Adipose tissue (tissue), 3 donors: Measurements from ENCODE around the gene POLG2. TPM values are rescaled to one million over a fixed set of nuclear protein-coding genes. Genes with fewer than 3 reads are reported as not detected.
"Not testable (repeated sequence)": the region's sequence is repeated elsewhere in the genome, so short reads cannot be mapped to it uniquely, and the experiment has no call there.

Experiments used
- H3K27ac ChIP-seq: one replicate; pipeline ENCODE4 v1.5.1; 2013; ENCODE audit warnings: low read depth, low read length
- WGBS, 3 donors: extraction: QIAGEN DNeasy Blood & Tissue Kit; methylation state at CpG; one replicate each; pipeline ENCODE4 v1.1.7; 2013; 5-methylcytosine and 5-hydroxymethylcytosine counted together
- polyA plus RNA-seq, 3 donors: library from polyadenylated mRNA; stranded (reverse); fragments of 200-250 nt; gene quantifications; one replicate each; pipeline ENCODE4 v1.2.3, GENCODE V29; 2013
- donor health status: healthy with polysubstance abuse.
- donor health status: Bipolar disorder and iron deficiency.
- donor health status: healthy.

The POLG2 gene
- polyA plus RNA-seq, 3 donors, result 5.2 to 9.9 (median 7.2) TPM

- not testable (repeated sequence) for H3K27ac ChIP-seq
- 85 to 96% (median 94%) methylated on average over 5 of the region's 5 CpGs for WGBS, 3 donors
These were observed 1.6 kb downstream of the POLG2 start for GRCh38 chr17:64495300-64495699.

- H3K27ac ChIP-seq, result no peak overlapping the region
- 80 to 92% (median 87%) methylated on average over 2 of the region's 2 CpGs for WGBS, 3 donors
These were observed 2.7 kb downstream of the POLG2 start for GRCh38 chr17:64494121-64494520.

DNA sequence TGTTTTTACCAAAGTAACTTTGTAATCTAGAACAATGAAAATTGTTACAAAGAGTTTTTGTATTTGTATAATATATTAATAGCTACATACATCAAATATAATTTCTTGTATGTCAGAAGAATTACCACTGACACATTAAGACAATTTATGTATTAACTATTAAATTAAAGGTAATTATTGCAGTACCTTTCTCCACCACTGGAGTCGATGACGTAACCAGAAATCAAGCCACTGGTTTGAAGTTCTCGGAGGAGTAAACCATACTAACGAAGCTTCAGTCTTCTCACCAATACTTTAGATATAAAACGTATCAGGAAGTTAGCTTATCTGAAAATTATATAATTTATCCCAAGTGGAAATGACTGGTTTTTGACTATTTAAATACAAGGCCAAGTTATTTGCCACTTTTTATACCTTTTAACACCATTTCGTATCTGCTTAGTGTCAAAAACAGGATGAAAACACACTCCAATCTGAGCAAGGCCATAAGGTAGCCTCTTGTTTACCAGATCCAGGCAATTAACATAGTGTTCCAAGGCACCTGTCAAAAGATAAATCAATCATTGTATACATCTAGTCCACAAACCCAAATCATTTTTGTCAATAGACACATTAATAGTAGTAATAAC is 4.3 kb downstream of the POLG2 start:
- 64 to 82% (median 70%) methylated on average over 6 of the region's 6 CpGs for WGBS, 3 donors

GRCh38 chr17:64491994-64492393 is 4.9 kb downstream of the POLG2 start:
- 78 to 85% (median 79%) methylated on average over 3 of the region's 3 CpGs for WGBS, 3 donors
- no peak overlapping the region for H3K27ac ChIP-seq

More for the DNA sequence above, 4.3 kb downstream of the POLG2 start:
- H3K27ac ChIP-seq, result no peak overlapping the region

- 86 to 94% (median 91%) methylated on average over 13 of the region's 13 CpGs for WGBS, 3 donors
- no peak overlapping the region for H3K27ac ChIP-seq
These were observed 5.6 kb downstream of the POLG2 start for GRCh38 chr17:64491034-64491860.

DNA sequence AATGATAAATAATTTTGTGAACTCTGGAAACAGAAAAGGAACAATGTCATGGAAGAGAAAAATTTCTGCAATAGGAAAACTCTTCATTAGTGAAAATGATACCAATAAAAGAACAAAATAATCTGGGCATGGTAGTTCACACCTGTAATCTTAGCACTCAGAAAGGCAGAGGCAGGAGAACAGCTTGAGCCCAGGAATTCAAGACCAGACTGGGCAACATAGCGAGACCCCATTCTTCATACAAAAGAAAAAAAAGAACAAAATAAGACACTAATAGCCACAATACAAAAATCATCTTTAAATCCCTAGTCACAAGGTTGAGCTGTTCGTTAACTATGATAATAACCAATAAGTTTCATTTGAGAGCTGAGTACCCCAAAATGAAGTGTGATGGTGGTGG is 8.6 kb downstream of the POLG2 start:
- H3K27ac ChIP-seq, result no peak overlapping the region
- 94 to 99% (median 97%) methylated on average over 2 of the region's 2 CpGs for WGBS, 3 donors

- 75 to 86% (median 85%) methylated on average over 3 of the region's 3 CpGs for whole genome bisulfite sequencing, 3 donors
- no peak overlapping the region for H3K27ac ChIP-seq
These were observed 12.5 kb downstream of the POLG2 start for GRCh38 chr17:64484380-64484779.

- no peak overlapping the region for H3K27ac ChIP-seq
- WGBS, 3 donors, result 91 to 100% (median 100%) methylated on average over 1 of the region's 1 CpG
These were observed 15.9 kb downstream of the POLG2 start for GRCh38 chr17:64480951-64481350.

- WGBS, 3 donors, result 10 to 47% (median 37%) methylated on average over 1 of the region's 1 CpG
- no peak overlapping the region for H3K27ac ChIP-seq
These were observed 19.0 kb downstream of the POLG2 start for GRCh38 chr17:64477849-64478248.

GRCh38 chr17:64472564-64472963 is 24.3 kb downstream of the POLG2 start:
- H3K27ac ChIP-seq, result no peak overlapping the region
- 92 to 97% (median 92%) methylated on average over 2 of the region's 2 CpGs for WGBS, 3 donors

- H3K27ac ChIP-seq, result no peak overlapping the region
- whole genome bisulfite sequencing, 3 donors, result 82 to 93% (median 91%) methylated on average over 3 of the region's 3 CpGs
These were observed 25.4 kb downstream of the POLG2 start for GRCh38 chr17:64471440-64471839.

DNA sequence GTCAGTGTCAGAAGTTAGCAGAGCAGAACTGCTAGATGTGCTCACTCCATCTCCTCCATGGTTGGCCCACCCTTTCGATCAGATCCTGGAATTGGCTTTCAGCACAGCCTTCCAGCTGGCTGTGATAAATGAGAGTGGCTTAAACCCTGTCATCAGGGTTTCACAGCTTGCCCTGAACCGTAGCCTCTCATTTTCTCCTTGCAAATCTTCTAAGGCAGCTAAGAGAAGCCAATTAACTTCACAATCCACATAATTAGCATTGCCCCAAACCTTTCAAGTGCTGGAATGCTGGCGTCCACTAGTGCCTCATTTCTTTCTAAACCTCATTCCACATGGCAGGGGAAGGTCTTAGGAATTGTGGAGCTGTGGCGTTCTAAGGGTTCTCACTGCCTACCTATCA is 26.2 kb downstream of the POLG2 start:
- H3K27ac ChIP-seq, result no peak overlapping the region
- WGBS, 3 donors, result 81 to 85% (median 82%) methylated on average over 4 of the region's 4 CpGs

DNA sequence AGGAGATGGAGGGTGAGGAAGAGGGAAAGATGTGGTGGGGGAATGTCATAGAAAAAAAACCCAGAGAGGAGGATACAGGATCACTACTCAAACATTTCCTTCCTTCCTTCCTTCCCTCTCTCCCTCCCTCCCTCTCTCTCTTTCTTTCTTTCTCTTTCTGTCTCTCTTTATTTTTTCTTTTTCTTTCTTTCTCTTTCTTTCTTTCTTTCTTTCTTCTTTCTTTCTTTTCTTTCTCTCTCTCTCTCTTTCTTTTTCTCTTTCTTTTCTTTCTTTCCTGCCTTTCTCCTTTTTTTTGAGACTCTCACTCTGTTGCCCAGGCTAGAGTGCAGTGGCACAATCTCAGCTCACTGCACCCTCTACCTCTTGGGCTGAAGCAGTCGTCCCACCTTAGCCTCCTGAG is 30.0 kb downstream of the POLG2 start:
- WGBS, 3 donors, result 50 to 85% (median 79%) methylated on average over 1 of the region's 1 CpG
- H3K27ac ChIP-seq, result not testable (repeated sequence)

DNA sequence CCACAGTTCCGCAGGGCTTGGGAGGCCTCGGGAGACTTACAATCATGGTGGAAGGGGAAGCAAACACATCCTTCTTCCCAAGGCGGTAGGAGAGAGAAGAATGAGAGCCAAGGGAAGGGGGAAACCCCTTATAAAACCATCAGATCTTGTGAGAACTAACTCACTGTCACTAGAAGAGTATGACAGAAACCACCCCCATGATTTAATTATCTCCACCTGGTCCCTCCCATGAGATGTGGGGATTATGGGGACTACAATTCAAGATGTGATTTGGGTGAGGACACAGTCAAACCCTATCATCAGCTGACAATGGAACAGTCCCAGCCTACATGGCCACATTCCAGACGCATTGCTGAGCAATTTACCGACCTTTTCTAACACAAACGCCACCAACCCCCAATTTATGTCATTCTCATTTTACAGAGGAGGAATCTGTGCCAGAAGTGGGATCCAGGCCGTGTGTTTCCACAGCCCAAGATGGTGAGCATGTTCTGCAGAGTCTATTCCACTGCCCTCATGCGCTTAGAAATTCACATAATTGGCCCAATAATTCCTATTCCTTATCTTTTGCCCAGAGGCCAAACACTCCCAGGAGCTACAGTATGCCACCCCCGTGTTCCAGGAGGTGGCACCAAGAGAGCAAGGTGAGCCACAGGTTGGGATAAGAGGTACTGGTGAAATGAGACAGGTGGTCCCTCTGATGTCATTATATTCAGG is 30.7 kb downstream of the POLG2 start:
- no peak overlapping the region for H3K27ac ChIP-seq
- WGBS, 3 donors, result 69 to 72% (median 70%) methylated on average over 9 of the region's 9 CpGs

DNA sequence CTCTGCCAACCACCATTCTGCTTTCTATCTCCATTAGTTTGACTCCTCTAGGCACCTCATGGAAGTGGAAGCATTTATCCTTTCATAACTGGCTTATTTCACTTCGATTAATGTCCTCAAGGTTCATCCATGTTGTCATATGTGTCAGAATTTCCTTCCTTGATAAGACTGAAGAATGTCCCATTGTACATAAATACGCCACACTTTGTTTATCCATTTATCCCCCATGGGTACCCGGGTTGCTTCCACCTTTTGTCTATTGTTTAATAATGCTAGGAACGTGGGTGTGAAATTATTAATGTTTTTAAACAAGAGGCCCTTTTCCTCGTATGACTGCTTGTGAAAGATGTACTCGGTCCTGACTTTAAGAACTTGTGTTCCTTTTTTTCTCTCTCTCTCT is 35.1 kb downstream of the POLG2 start:
- no peak overlapping the region for H3K27ac ChIP-seq
- 64 to 67% (median 65%) methylated on average over 6 of the region's 6 CpGs for whole genome bisulfite sequencing, 3 donors

DNA sequence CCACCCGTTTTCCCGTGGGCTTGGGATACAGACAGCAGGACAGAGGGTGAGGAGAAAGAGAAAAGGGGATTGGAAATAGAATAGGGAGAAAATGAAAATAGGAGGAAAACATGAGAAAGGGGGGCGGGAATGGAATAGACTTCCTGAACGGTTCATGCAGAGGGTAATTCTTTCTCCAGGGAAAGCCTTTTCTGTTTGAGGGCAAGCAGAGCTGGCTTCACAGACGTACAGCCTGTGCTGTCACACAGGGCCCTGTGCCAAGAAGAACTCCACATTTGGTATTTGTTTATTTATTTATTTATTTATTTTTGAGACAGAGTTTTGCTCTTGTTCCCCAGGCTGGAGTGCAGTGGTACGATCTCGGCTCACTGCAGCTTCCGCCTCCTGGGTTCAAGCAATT is 35.9 kb downstream of the POLG2 start:
- H3K27ac ChIP-seq, result no peak overlapping the region
- WGBS, 3 donors, result 71 to 77% (median 71%) methylated on average over 8 of the region's 8 CpGs

- WGBS, 3 donors, result 96 to 99% (median 96%) methylated on average over 7 of the region's 7 CpGs
- H3K27ac ChIP-seq, result not testable (repeated sequence)
These were observed 37.0 kb downstream of the POLG2 start for GRCh38 chr17:64459818-64460217.

DNA sequence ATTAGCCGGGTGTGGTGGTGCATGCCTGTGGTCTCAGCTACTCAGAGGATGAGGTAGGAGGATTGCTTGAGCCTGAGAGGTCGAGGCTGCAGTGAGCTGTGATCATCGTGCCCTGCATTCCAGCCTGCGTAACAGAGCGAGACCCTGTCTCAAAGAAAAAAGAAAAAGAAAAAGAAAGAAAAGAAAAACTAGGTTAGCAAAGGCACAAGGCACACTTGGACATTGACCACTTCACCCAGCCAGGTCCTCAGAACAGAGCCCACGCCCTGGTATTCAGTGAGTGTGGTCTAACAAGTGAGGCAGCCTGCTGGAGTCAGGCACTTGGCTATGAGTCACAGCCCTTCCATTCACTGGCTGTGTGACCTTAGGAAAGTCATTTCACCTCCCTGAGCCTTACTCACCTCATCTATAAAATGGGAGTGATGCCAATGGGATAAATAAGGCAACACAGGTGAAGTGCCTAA is 37.5 kb downstream of the POLG2 start:
- WGBS, 3 donors, result 77 to 94% (median 92%) methylated on average over 6 of the region's 6 CpGs
- no peak overlapping the region for H3K27ac ChIP-seq

DNA sequence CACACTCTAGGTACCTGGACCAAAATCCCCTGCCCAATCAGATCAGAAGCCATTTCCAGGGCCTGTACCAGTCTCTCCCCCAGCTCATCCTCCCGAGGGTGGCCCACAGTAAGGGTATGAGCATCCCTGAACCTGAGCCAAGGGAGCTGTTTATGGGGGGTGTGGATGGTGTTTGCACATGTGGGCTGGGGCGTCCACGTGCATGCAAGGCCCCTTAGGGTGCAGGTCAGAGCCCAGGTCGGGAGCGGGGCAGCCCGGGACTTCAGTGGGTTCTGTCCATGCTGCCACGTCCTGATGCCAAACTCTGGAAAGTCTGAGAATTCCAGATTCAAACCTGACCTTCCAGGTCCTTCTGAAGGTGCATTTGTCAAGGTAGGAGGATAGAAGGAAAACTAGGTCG is 38.1 kb downstream of the POLG2 start:
- no peak overlapping the region for H3K27ac ChIP-seq
- 85 to 92% (median 88%) methylated on average over 8 of the region's 8 CpGs for WGBS, 3 donors
